ENCODE results near the gene RASA2. TPM values are rescaled to one million over a fixed set of nuclear protein-coding genes. Genes with fewer than 3 reads are reported as not detected.

RASA2 gene
- total and polyA plus RNA-seq, 2 of the 4 experiments (the other 2 are of a cell fraction): 6.1 to 14.0 TPM

GRCh38 chr3:141642215-141642614 is 155.4 kb downstream of the RASA2 start:
- ATAC-seq (ENCODE audit: low read depth) (no peak), DNase-seq (no peak)
- peaks cover 3% of the 10 kb centered on the region for H3K9me1 ChIP-seq (ENCODE audit: insufficient read depth, low read length)
- H4K20me1 ChIP-seq (ENCODE audit: insufficient read depth, low read length): no peaks in the 10 kb centered on the region
- no peak overlapping the region for H3K9ac ChIP-seq (ENCODE audit: low read depth, low read length)
- H3K4ac ChIP-seq (ENCODE audit: low read depth, low read length): no peak overlapping the region
- no peak overlapping the region for H3K4me2 ChIP-seq (ENCODE audit: low read depth, low read length)
- H3K23ac ChIP-seq (ENCODE audit: low read depth, low read length): no peak overlapping the region
- H2AK5ac ChIP-seq (ENCODE audit: low read depth, low read length): no peak overlapping the region
- no peaks in the 10 kb centered on the region for H3K9me3 ChIP-seq (ENCODE audit: control insufficient read depth, insufficient read depth, low read length)
- in situ Hi-C loops (cut with MboI; ENCODE audit: low sequenced_read_pairs) (no loop called here), intact Hi-C loops (cut with micrococcal nuclease) (no loop called here), dilution Hi-C loops (cut with HindIII; ENCODE audit: low sequenced_read_pairs, unreplicated experiment) (no loop called here)
- H2BK15ac ChIP-seq (ENCODE audit: low read depth, low read length): no peak overlapping the region
- H3K27ac ChIP-seq (ENCODE audit: insufficient read depth, low read length): no peak overlapping the region
- no peak overlapping the region for H3K14ac ChIP-seq (replicated peaks; ENCODE audit: low read depth, low read length)
- no peak overlapping the region for H2BK5ac ChIP-seq (ENCODE audit: low read depth, low read length, poor library complexity, severe bottlenecking)
- WGBS, 2 experiments (ENCODE audit: extremely low coverage in 2 of 2, insufficient read length in 1 of 2): 100% methylated on average over 1 of the region's 2 CpGs; no CpG with 5 or more reads in 1 of the 2 experiments
- H3K4me1 ChIP-seq (ENCODE audit: control insufficient read depth, insufficient read depth, low read length): no peaks in the 10 kb centered on the region
- H4K91ac ChIP-seq (ENCODE audit: insufficient read depth, low read depth, low read length): no peak overlapping the region
- CTCF ChIA-PET: no interaction called here
- no peak overlapping the region for H2BK120ac ChIP-seq (ENCODE audit: low read depth, low read length)
- no peak overlapping the region for H4K5ac ChIP-seq (ENCODE audit: low read depth, low read length)
- POLR2A ChIA-PET (ENCODE audit: unreplicated experiment): no interaction called here
- no peak overlapping the region for H2AFZ ChIP-seq (replicated peaks; ENCODE audit: low read length, poor library complexity)
- no peak overlapping the region for H2AK9ac ChIP-seq (replicated peaks; ENCODE audit: low read depth, low read length, poor library complexity)
- no peak overlapping the region for H3K56ac ChIP-seq (ENCODE audit: extremely low read depth, insufficient read depth, low read length)
- H3K79me1 ChIP-seq (ENCODE audit: low read depth in 1 of 2, low read length in 2 of 2): no peaks in the 10 kb centered on the region
- H3K27me3 ChIP-seq (ENCODE audit: control insufficient read depth, insufficient read depth, low read length): no peaks in the 10 kb centered on the region
- TF ChIP-seq MXI1 (IDR thresholded peaks at IDR 0.05; ENCODE audit: borderline replicate concordance, low read depth, low read length) (no peak), MAFK (IDR thresholded peaks at IDR 0.05; ENCODE audit: low read depth, low read length) (no peak)
- no TSS peak for BruUV-seq (replicated peaks)
- H3K36me3 ChIP-seq (ENCODE audit: control insufficient read depth, insufficient read depth, low read length): no peaks in the 10 kb centered on the region
- H4K8ac ChIP-seq (ENCODE audit: low read depth in 2 of 2, low read length in 2 of 2): no peak overlapping the region
- H2BK20ac ChIP-seq (ENCODE audit: low read depth, low read length): no peak overlapping the region
- H3K18ac ChIP-seq (ENCODE audit: low read depth, low read length): no peak overlapping the region
- no peak overlapping the region for H3K4me3 ChIP-seq (ENCODE audit: insufficient read depth, low read depth, low read length)
